Osteoblast (primary cell): Measurements from ENCODE around the gene APOBEC2. TPM values are rescaled to one million over a fixed set of nuclear protein-coding genes. Genes with fewer than 3 reads are reported as not detected.

Experiments used
- DNase-seq: peaks from one replicate; pipeline ENCODE4 v3.0.0; 2011; ENCODE audit warnings: low spot score, mixed read lengths; ENCODE audit not compliant: insufficient read length; ENCODE audit errors: missing footprints
- H2AFZ ChIP-seq: 2 replicates; pipeline ENCODE4 v1.6.0; 2011; ENCODE audit warnings: mild to moderate bottlenecking, low read length
- H3K27ac ChIP-seq: 2 replicates; pipeline ENCODE4 v1.5.1; 2011; ENCODE audit warnings: mild to moderate bottlenecking, low read depth, low read length, moderate library complexity
- H3K27me3 ChIP-seq: 2 replicates; pipeline ENCODE4 v1.6.0; 2012; ENCODE audit warnings: mild to moderate bottlenecking, control low read depth, inconsistent platforms, low read length, moderate library complexity; ENCODE audit not compliant: insufficient read depth
- H3K36me3 ChIP-seq: 2 replicates; pipeline ENCODE4 v1.5.1; 2011; ENCODE audit warnings: mild to moderate bottlenecking, low read length, control low read depth, moderate library complexity; ENCODE audit not compliant: insufficient read depth
- H3K4me1 ChIP-seq: 2 replicates; pipeline ENCODE4 v1.5.1; 2011; ENCODE audit warnings: mild to moderate bottlenecking, low read length, control low read depth, moderate library complexity; ENCODE audit not compliant: insufficient read depth
- H3K4me2 ChIP-seq: 2 replicates; pipeline ENCODE4 v1.6.0; 2011; ENCODE audit warnings: mild to moderate bottlenecking, low read length; ENCODE audit not compliant: insufficient read depth
- H3K4me3 ChIP-seq: fragments of 200-600 bp; sonication (generic); 3 replicates; pipeline ENCODE4 v1.5.1; 2012; ENCODE audit warnings: mild to moderate bottlenecking, low read length, inconsistent platforms; ENCODE audit not compliant: insufficient read depth
- H3K79me2 ChIP-seq: 2 replicates; pipeline ENCODE4 v1.6.0; 2012; ENCODE audit warnings: mild to moderate bottlenecking, low read length, control low read depth, inconsistent platforms; ENCODE audit not compliant: insufficient read depth
- H3K9me3 ChIP-seq: 2 replicates; pipeline ENCODE4 v1.5.1; 2011; ENCODE audit warnings: low read depth, low read length, control low read depth
- H4K20me1 ChIP-seq: 2 replicates; pipeline ENCODE4 v1.6.0; 2012; ENCODE audit warnings: mild to moderate bottlenecking, low read length, control low read depth; ENCODE audit not compliant: insufficient read depth
- CTCF ChIP-seq: IDR thresholded peaks from 2 replicates; pipeline ENCODE4 v1.5.1; 2011; ENCODE audit warnings: mild to moderate bottlenecking, low read depth, low read length, moderate library complexity; ENCODE audit errors: extremely low read depth
- total RNA-seq: library from RNA; depleted of rRNA; stranded (reverse); fragments of >200 nt; gene quantifications from 2 replicates; pipeline ENCODE4 v1.2.3, GENCODE V29; 2012

APOBEC2 gene
- total RNA-seq, 1 donor = not detected

- peak; percentile 42 for DNase-seq
Measured at GRCh38 chr6:41071501-41071922, 18.5 kb downstream of the APOBEC2 start.

GRCh38 chr6:41071923-41072835 lies 19.2 kb downstream of the APOBEC2 start, which contains the start of gene OARD1:
OARD1 (minus strand) TSS chr6:41072356; CDS start chr6:41071634, 722 bp downstream.
- Histone ChIP-seq H3K9me3 (no peaks in the 10 kb centered on the region), H3K4me1 (peaks cover 21% of the 10 kb centered on the region), H4K20me1 (peaks cover 7% of the 10 kb centered on the region), H3K79me2 (peaks cover 35% of the 10 kb centered on the region), H2AFZ (peak within 1 kb of the TSS; percentile 95), H3K27ac (peak within 1 kb of the TSS; percentile 94), H3K4me2 (peak within 1 kb of the TSS; percentile 100), H3K36me3 (peaks cover 2% of the 10 kb centered on the region), H3K27me3 (no peaks in the 10 kb centered on the region), H3K4me3 (peak within 1 kb of the TSS; percentile 87)
- peak; percentile 97 for DNase-seq
- TF ChIP-seq CTCF = no peak

More at GRCh38 chr6:41071501-41071922, 18.5 kb downstream of the APOBEC2 start:
- peaks cover 21% of the 10 kb centered on the region for H3K4me1 ChIP-seq
- peaks cover 2% of the 10 kb centered on the region for H3K36me3 ChIP-seq
- peak overlapping the region; percentile 94 for H3K4me2 ChIP-seq
- no peak for TF ChIP-seq CTCF
- H3K27me3 ChIP-seq = no peaks in the 10 kb centered on the region
- no peaks in the 10 kb centered on the region for H3K9me3 ChIP-seq
- H3K79me2 ChIP-seq = peaks cover 29% of the 10 kb centered on the region
- peak overlapping the region; percentile 87 for H3K4me3 ChIP-seq
- H3K27ac ChIP-seq = peak overlapping the region; percentile 94
- peaks cover 7% of the 10 kb centered on the region for H4K20me1 ChIP-seq
- peak overlapping the region; percentile 95 for H2AFZ ChIP-seq

GRCh38 chr6:41072836-41073202 lies 19.8 kb downstream of the APOBEC2 start, which contains the start of gene NFYA:
NFYA (plus strand) TSS chr6:41072974; CDS start chr6:41079090, 6,116 bp downstream.
- peaks cover 2% of the 10 kb centered on the region for H3K36me3 ChIP-seq
- peak within 1 kb of the TSS; percentile 87 for H3K4me3 ChIP-seq
- no peaks in the 10 kb centered on the region for H3K9me3 ChIP-seq
- peak within 1 kb of the TSS; percentile 94 for H3K27ac ChIP-seq
- TF ChIP-seq CTCF = no peak
- peaks cover 7% of the 10 kb centered on the region for H4K20me1 ChIP-seq
- peak; percentile 99 for DNase-seq
- H3K4me1 ChIP-seq = peaks cover 21% of the 10 kb centered on the region
- H3K79me2 ChIP-seq = peaks cover 42% of the 10 kb centered on the region
- H3K27me3 ChIP-seq = no peaks in the 10 kb centered on the region
- H2AFZ ChIP-seq = peak within 1 kb of the TSS; percentile 95
- peak within 1 kb of the TSS; percentile 100 for H3K4me2 ChIP-seq
